ENCODE results near the gene ESPNL.

The ESPNL gene

GRCh38 chr2:238125127-238125885 is 25.2 kb downstream of the ESPNL start:
- no peaks in the 10 kb centered on the region for H3K9me3 Mint-ChIP-seq
- H3K27me3 Mint-ChIP-seq (ENCODE audit: low read depth), result peaks cover 9% of the 10 kb centered on the region
- no peaks in the 10 kb centered on the region for H3K36me3 Mint-ChIP-seq (ENCODE audit: low read depth)
- no peak overlapping the region for H3K4me3 Mint-ChIP-seq
- no peak for TF ChIP-seq CTCF (IDR thresholded peaks at IDR 0.05; ENCODE audit: unreplicated experiment in 3 of 3)
- no peak overlapping the region for H3K27ac Mint-ChIP-seq
- no peaks in the 10 kb centered on the region for H3K4me1 Mint-ChIP-seq

DNA sequence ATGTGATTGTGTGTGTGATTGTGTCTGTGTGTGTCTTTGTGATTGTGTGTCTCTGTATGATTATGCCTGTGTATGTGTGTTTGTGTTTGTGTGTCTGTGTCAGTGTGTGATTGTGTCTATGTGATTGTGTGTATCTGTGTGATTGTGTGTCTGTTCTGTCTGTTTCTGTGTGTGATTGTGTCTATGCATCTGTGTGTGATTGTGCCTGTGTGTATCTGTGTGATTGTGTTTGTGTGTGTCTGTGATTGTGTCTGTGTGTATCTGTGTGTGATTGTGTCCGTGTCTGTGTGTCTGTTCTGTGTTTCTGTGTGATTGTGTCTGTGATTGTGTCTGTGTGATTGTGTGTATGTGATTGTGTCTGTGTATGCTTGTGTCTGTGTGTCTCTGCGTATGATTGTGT is 26.2 kb downstream of the ESPNL start:
- no peaks in the 10 kb centered on the region for H3K9me3 Mint-ChIP-seq

DNA sequence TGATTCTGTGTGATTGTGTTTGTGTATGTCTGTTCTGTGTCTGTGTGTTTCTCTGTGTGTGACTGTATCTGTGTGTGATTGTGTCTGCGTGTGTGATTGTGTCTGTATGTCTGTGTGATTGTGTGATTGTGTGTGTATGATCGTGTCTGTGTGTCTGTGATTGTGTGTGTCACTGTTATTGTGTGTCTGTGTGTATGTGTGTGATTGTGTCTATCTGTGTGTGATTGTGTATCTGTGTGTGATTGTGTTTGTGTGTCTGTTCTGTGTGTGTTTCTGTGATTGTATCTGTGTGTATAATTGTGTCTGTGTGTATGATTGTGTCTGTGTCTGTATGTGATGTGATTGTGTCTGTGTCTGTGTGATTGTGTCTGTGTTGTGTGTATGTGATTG is 26.6 kb downstream of the ESPNL start:
- Mint-ChIP-seq H3K4me3 (no peak overlapping the region), H3K9me3 (no peaks in the 10 kb centered on the region), H3K27me3 (ENCODE audit: low read depth) (peaks cover 8% of the 10 kb centered on the region), H3K27ac (no peak overlapping the region), H3K36me3 (ENCODE audit: low read depth) (no peaks in the 10 kb centered on the region), H3K4me1 (no peaks in the 10 kb centered on the region)
- TF ChIP-seq CTCF (IDR thresholded peaks at IDR 0.05; ENCODE audit: unreplicated experiment in 3 of 3), result no peak

More for the DNA sequence above, 26.2 kb downstream of the ESPNL start:
- H3K4me1 Mint-ChIP-seq, result no peaks in the 10 kb centered on the region
- TF ChIP-seq CTCF (IDR thresholded peaks at IDR 0.05; ENCODE audit: unreplicated experiment in 3 of 3), result no peak
- H3K27me3 Mint-ChIP-seq (ENCODE audit: low read depth), result peaks cover 9% of the 10 kb centered on the region
- H3K36me3 Mint-ChIP-seq (ENCODE audit: low read depth), result no peaks in the 10 kb centered on the region
- no peak overlapping the region for H3K27ac Mint-ChIP-seq
- no peak overlapping the region for H3K4me3 Mint-ChIP-seq

DNA sequence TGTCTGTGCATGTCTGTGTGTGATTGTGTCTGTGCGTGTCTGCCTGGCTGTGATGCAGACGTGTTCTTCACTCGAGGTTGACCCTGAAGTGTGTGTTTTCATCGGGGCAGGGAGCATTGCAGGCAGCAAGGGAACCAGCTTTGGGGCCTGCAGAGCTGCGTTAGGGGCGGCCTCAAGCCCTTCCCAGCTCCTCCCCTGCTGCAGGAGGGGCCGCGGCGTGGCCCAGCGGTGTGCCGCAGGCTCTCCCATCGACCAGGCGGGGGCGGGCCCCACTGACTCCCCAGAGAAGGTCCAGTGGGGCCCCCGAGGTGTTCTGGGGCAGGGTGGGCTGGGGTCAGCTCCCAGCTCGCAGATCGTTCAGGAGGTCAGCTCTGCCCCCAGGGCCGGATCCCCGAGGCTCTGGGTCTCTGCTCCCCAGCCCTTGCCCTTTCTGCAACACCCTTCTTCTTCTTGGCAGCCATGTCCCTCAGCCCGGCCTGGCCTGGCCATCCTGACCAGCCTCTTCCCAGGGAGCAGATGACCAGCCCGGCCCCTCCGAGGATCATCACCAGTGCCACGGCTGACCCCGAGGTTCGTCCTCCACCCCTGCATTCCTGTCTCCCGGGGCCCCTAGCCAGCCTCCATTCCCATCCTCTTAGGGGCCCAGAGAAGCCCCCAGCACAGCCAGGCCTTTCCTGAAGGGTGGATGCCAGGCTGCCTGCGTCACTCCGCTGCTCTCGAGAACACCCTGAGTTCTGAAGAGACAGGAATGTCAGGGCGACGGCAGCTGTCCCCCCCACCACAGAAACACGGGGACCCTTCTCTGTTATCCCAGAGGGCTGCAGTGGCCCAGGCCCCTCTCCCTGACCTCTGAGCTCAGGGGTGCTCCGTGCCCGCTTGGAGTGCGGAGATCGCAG is 27.3 kb downstream of the ESPNL start:
- Mint-ChIP-seq H3K4me3 (no peak overlapping the region), H3K4me1 (no peaks in the 10 kb centered on the region), H3K27me3 (ENCODE audit: low read depth) (peaks cover 4% of the 10 kb centered on the region), H3K27ac (no peak overlapping the region), H3K36me3 (ENCODE audit: low read depth) (no peaks in the 10 kb centered on the region), H3K9me3 (no peaks in the 10 kb centered on the region)
- no peak for TF ChIP-seq CTCF (IDR thresholded peaks at IDR 0.05; ENCODE audit: unreplicated experiment in 3 of 3)

GRCh38 chr2:238128061-238128440 is 27.9 kb downstream of the ESPNL start:
- Mint-ChIP-seq H3K27ac (no peak overlapping the region), H3K4me1 (peaks cover 3% of the 10 kb centered on the region), H3K27me3 (ENCODE audit: low read depth) (peaks cover 4% of the 10 kb centered on the region), H3K36me3 (ENCODE audit: low read depth) (no peaks in the 10 kb centered on the region), H3K9me3 (no peaks in the 10 kb centered on the region), H3K4me3 (no peak overlapping the region)
- no peak for TF ChIP-seq CTCF (IDR thresholded peaks at IDR 0.05; ENCODE audit: unreplicated experiment in 3 of 3)

Data from nephron (organoid).